Dermis lymphatic vessel endothelial cell (primary cell): ENCODE data around the gene CAPNS1. TPM values are rescaled to one million over a fixed set of nuclear protein-coding genes. Genes with fewer than 3 reads are reported as not detected.

Experiments
- total RNA-seq: library from RNA; depleted of rRNA; stranded (reverse); fragments of >200 nt; gene quantifications from 2 replicates; pipeline ENCODE4 v1.2.1, GENCODE V29; 2014

CAPNS1 gene
- 419 and 451 TPM in 2 replicates for total RNA-seq

DNA sequence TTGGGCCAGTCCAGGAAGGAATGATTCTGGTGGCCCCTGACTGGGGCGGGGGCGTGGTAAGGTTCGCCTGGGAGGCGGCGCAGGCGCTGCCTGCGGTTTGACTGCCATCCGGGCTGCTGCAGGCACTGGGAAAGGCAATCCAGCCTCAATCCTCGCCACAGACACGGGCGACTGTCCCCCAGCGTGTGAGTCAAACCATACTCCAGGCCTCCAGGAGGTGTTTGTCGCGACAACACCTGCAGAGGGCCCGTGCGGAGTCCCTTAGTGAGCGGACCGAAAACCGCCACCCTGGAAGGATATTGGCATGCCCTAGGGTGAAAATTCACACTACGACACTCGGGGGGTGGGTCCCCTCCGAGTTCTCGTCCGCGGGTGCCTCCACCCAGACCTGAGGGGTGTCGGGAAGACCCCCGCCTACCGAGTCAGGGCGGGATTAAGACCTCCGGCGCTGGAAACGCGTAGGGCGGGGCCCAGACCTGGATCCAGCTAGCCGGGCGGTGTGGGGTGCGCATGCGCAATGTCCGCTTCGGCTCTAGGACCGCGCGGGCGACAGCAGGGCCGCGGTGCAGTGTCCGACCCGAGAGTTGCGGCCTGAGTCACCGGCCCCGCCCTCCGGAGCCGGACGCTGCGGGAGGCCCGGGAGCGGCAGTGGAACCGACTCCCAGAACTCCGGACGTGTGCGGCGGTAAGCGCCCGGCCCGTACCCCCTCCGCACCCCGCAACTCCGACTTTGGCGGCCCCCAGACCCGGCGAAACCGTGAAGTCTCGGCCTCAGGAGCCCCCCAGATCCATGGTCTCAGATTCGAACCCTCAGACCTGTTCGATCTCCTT lies at the start of gene CAPNS1:
Gene CAPNS1, plus strand, starts transcription at position 594 of the 831 bp plus-strand sequence. CDS start 946 bp downstream, outside the sequence.

DNA sequence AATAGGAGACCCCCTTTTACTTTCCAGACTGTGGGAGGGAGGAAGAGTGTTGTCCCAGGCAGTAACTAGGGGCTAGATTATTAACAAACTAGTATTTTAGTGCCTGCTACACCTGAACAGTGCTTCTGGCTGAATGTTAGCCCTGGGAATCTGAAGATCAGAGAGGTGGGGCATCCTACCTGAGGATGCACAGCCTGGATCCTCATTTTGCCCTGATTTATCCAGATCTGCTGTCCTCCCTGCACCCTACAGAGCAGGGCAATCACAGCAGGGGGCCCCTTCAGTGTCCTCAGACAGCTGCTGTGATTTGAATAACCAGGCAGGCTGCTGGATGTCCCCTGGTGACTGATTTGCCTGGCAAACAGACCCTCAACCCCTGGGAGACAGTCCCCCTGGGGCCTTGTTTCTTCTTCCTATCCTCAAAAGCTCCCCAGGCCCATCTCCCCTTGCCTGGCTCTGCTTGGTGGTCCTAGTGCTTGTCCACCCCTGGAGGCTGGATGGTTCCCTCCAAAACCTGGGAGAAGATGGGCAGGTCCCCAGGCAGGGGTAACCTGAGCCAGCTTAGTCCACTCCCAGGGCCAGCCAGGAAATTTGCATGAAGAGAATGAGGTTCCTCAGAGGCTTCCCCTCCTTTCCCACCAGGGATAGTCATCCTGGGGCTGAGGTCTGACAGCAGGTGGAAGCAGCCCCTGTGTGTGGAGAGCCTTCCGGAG lies 29.2 kb upstream of the CAPNS1 start, which contains the start of gene OVOL3:
Gene OVOL3, plus strand, starts transcription at position 657 of the 713 bp plus-strand sequence. CDS start 60 bp downstream, outside the sequence.

DNA sequence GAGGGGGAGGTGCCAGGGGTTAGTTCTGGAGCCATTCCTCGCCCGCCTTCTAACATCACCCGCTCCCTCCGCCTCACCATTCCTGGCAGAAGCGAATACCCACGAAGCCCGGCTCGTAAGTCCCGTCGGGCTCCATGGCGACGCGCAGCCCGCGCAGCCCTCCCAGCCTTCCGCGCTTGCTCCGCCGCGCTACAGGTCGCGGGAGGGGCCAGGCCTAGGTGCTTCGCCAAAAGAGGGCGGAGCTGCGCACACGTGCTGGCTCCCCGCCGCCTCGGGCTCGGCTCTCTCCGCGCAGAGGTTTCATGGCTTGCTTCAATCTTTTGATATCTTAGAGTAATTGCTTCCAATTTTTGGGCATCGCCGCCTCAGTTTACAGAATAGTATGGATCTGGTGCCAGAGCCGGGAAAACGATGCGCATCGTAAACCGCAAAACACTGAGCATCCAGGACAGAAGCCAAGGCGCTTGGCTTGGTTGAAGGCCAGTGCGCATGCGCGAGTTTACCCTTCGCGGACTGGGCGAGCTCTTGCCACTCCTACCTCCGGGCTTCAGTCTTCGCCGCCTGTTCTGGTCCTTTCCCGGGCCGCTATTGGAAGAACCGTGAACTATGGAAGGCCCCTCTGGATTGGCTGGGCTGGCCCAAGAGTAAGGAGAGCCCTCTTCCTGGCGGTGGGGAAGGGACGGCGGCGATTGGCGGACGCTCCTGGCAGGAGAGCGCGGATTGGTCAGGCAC lies 25.0 kb upstream of the CAPNS1 start, which contains the start of gene POLR2I:
Gene POLR2I, minus strand, starts transcription at position 155 of the 732 bp plus-strand sequence. Its CDS starts 19 bp downstream, at position 136.

DNA sequence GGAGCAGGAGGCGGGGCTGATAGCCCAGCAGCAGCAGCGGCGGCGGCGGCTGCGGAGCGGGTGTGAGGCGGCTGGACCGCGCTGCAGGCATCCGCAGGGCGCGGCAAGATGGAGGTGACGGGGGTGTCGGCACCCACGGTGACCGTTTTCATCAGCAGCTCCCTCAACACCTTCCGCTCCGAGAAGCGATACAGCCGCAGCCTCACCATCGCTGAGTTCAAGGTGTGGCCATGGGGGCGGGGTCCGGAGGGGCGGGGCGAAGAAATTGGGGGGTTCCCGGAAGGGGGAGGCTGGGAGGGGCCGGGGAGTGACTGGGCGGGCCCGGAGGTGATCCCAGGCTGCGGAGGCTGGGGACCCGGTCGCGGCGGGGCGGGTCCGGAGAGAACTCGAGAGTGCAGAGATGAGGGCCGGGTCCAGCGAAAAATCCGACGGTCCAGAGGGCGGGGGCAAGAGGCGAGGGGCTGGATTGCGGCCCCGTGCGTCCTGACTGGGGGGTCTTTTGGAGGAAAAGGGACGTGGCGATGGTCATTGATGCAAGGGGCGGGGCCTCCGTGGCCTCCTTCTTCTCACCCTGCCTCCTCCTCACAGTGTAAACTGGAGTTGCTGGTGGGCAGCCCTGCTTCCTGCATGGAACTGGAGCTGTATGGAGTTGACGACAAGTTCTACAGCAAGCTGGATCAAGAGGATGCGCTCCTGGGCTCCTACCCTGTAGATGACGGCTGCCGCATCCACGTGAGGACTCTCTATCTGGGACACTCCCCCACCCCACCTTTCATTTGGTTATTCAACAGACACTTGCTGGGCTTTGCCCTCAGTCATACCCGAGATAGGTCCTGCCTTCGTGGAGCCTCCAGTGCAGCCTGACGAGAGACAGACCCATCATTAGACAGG lies 24.2 kb upstream of the CAPNS1 start, which contains the start of gene TBCB:
Gene TBCB, plus strand, starts transcription at position 16 of the 891 bp plus-strand sequence. Its CDS starts 93 bp downstream, at position 109.

DNA sequence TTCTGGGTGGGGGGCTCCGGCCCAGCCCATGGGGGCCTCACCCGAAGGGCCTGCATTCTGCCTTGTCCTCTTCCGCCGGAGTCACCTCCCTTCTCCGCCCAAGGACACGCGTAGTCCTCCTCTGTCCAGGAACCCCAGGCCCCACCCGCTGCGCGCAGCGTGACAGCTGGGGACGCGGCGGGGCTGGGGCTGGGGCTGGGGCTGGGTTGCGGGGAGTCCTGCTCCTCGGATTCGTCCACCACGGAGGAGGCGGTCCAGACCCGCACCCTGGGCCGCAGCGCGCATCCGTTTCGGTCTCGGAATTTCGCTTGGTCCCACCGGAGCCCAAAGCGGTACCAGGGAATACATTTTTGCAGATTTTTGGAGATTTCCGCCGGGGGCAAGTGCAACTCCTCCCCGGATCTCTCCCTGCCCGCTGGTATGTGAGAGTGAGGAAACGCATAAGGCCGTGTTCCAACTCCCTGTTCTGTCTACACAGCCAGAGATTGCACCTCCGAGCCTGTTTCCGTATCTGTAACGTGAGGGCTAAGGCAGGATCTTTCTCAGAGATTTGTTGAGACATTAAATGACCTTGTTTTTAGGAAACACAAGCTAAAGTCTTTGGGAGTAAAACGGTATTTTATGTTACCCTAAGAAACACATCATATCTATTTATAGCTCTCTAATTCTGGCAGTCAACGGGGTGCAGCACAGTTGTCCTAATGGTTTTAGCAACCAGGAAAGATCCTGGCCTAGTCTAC lies 12.7 kb downstream of the CAPNS1 start, which contains the start of gene COX7A1:
Gene COX7A1, minus strand, starts transcription at position 96 of the 740 bp plus-strand sequence. Its CDS starts 40 bp downstream, at position 56.

Other genes starting within 250 kb of the CAPNS1 start
- gene NFKBID, start 239.5 kb upstream of the CAPNS1 start, total RNA-seq, result 2.9 and 3.1 TPM in 2 replicates
- 0.17 and 0.54 TPM in 2 replicates for gene HCST, start 237.5 kb upstream of the CAPNS1 start, total RNA-seq
- not detected in 2 replicates for gene TYROBP, start 231.8 kb upstream of the CAPNS1 start, total RNA-seq
- gene LRFN3, start 203.7 kb upstream of the CAPNS1 start, total RNA-seq, result 1.2 and 1.7 TPM in 2 replicates
- gene SDHAF1, start 144.9 kb upstream of the CAPNS1 start, total RNA-seq, result 10.6 and 11.6 TPM in 2 replicates
- gene SYNE4, start 131.3 kb upstream of the CAPNS1 start, total RNA-seq, result under 0.01 TPM in 1 of 2 replicates, not detected in the other
- 5.0 and 8.3 TPM in 2 replicates for gene ALKBH6, start 125.9 kb upstream of the CAPNS1 start, total RNA-seq
- gene CLIP3, start 107.2 kb upstream of the CAPNS1 start, total RNA-seq, result 2.3 and 2.8 TPM in 2 replicates
- 0.60 and 1.7 TPM in 2 replicates for gene THAP8, start 85.8 kb upstream of the CAPNS1 start, total RNA-seq
- gene WDR62, start 85.2 kb upstream of the CAPNS1 start, total RNA-seq, result 0.60 and 0.98 TPM in 2 replicates
- gene OVOL3, start 28.9 kb upstream of the CAPNS1 start, total RNA-seq, result not detected in 2 replicates
- 93.6 and 102 TPM in 2 replicates for gene POLR2I, start 25.2 kb upstream of the CAPNS1 start, total RNA-seq
- 135 and 144 TPM in 2 replicates for gene TBCB, start 24.6 kb upstream of the CAPNS1 start, total RNA-seq
- gene COX7A1, start 12.4 kb downstream of the CAPNS1 start, total RNA-seq, result 39.0 and 65.5 TPM in 2 replicates
- gene ZNF565, start 74.6 kb downstream of the CAPNS1 start, total RNA-seq, result 3.0 TPM in 2 replicates
- gene ZNF146, start 75.0 kb downstream of the CAPNS1 start, total RNA-seq, result 63.4 and 99.4 TPM in 2 replicates
- 3.8 and 5.2 TPM in 2 replicates for gene ZFP14, start 239.1 kb downstream of the CAPNS1 start, total RNA-seq